Small intestine (tissue), 7 donors: ENCODE data around the gene BTBD16. TPM values are rescaled to one million over a fixed set of nuclear protein-coding genes. Genes with fewer than 3 reads are reported as not detected.

Source experiments
- DNase-seq, 2 donors: peaks; one replicate each; pipeline versions ENCODE4 v3.0.0 to v3.0.0-alpha.2; 2013
- FAIRE-seq: peaks from 2 replicates; lab custom pipeline; 2012; peaks lifted over from hg19 to GRCh38; lab: Jason Lieb, UNC
- H3K27ac ChIP-seq, 3 donors: one replicate each; pipeline ENCODE4 v1.5.1; 2013; ENCODE audit warnings: low read length in 2 of 3, mild to moderate bottlenecking in 2 of 3, control low read depth in 1 of 3, inconsistent platforms in 1 of 3, low read depth in 1 of 3, moderate library complexity in 1 of 3
- H3K27me3 ChIP-seq, 3 donors: one replicate each; pipeline ENCODE4 v1.6.1; 2013; ENCODE audit warnings: low read length in 3 of 3, inconsistent platforms in 1 of 3; ENCODE audit not compliant: control insufficient read depth in 3 of 3, insufficient read depth in 3 of 3
- H3K36me3 ChIP-seq, 3 donors: one replicate each; pipeline ENCODE4 v1.6.1; 2013; ENCODE audit warnings: low read length in 3 of 3, inconsistent platforms in 1 of 3, low read depth in 1 of 3, mild to moderate bottlenecking in 1 of 3, moderate library complexity in 1 of 3; ENCODE audit not compliant: control insufficient read depth in 3 of 3, insufficient read depth in 2 of 3
- H3K4me1 ChIP-seq, 3 donors: one replicate each; pipeline ENCODE4 v1.6.1; 2013; ENCODE audit warnings: low read length in 2 of 3, inconsistent platforms in 1 of 3, low read depth in 1 of 3, mild to moderate bottlenecking in 1 of 3, moderate library complexity in 1 of 3; ENCODE audit not compliant: control insufficient read depth in 3 of 3, insufficient read depth in 2 of 3
- H3K4me3 ChIP-seq, 3 donors: one replicate each; pipeline ENCODE4 v1.5.1; 2013; ENCODE audit warnings: low read length in 3 of 3, control low read depth in 1 of 3, inconsistent platforms in 1 of 3, low read depth in 1 of 3, mild to moderate bottlenecking in 1 of 3, moderate library complexity in 1 of 3
- H3K9me3 ChIP-seq, 2 donors: one replicate each; pipeline ENCODE4 v1.6.1; 2013; ENCODE audit warnings: low read depth in 1 of 2, low read length in 1 of 2; ENCODE audit not compliant: control insufficient read depth in 2 of 2, insufficient read depth in 1 of 2
- WGBS, 3 donors: extraction: QIAGEN DNeasy Blood & Tissue Kit; methylation state at CpG; one replicate each; pipeline ENCODE4 v1.1.7; 2013; 5-methylcytosine and 5-hydroxymethylcytosine counted together
- polyA plus RNA-seq, 4 donors: library from polyadenylated mRNA; stranded (reverse) in 3 of 4; unstranded in 1 of 4; fragments of 200-250 nt in 3 of 4; fragments of 120-200 nt in 1 of 4; gene quantifications; one replicate each; pipeline versions ENCODE4 v1.2.1 to v1.2.3, GENCODE V29; 2013
- donor health status: healthy with polysubstance abuse.
- donor health status: control.
- donor health status: control.
- donor health status: Bipolar disorder and iron deficiency.
- donor health status: healthy.

Gene BTBD16
- polyA plus RNA-seq, 4 donors, result 0.18 to 0.92 TPM; not detected in 2

GRCh38 chr10:122316224-122316884 lies 45.3 kb downstream of the BTBD16 start:
- Histone ChIP-seq H3K4me3 (no peak overlapping the region), H3K36me3 (no peaks in the 10 kb centered on the region), H3K4me1 (peaks cover 0 to 6% (median 0%) of the 10 kb centered on the region in 3 donors), H3K9me3 (no peaks in the 10 kb centered on the region), H3K27me3 (no peaks in the 10 kb centered on the region), H3K27ac (no peak overlapping the region)
- DNase-seq, result no peak
- FAIRE-seq, result no peak
- WGBS, 3 donors, result 90 to 91% (median 91%) methylated on average over 12 of the region's 12 CpGs

GRCh38 chr10:122321960-122322359 lies 50.9 kb downstream of the BTBD16 start:
- H3K27ac ChIP-seq, result no peak overlapping the region
- FAIRE-seq (peak; percentile 5), DNase-seq (no peak)
- no peaks in the 10 kb centered on the region for H3K36me3 ChIP-seq
- no peak overlapping the region for H3K4me3 ChIP-seq
- 62 to 84% (median 83%) methylated on average over 4 of the region's 4 CpGs for WGBS, 3 donors
- peaks cover 0 to 3% (median 0%) of the 10 kb centered on the region in 3 donors for H3K27me3 ChIP-seq
- no peaks in the 10 kb centered on the region for H3K4me1 ChIP-seq
- no peaks in the 10 kb centered on the region for H3K9me3 ChIP-seq

GRCh38 chr10:122323189-122323588 lies 52.1 kb downstream of the BTBD16 start:
- Histone ChIP-seq H3K4me1 (no peaks in the 10 kb centered on the region), H3K4me3 (no peak overlapping the region), H3K9me3 (no peaks in the 10 kb centered on the region), H3K36me3 (no peaks in the 10 kb centered on the region), H3K27me3 (peaks cover 0 to 3% (median 0%) of the 10 kb centered on the region in 3 donors), H3K27ac (no peak overlapping the region)
- 57 to 80% (median 67%) methylated on average over 1 of the region's 1 CpG for WGBS, 3 donors
- no peak for DNase-seq
- FAIRE-seq, result no peak

GRCh38 chr10:122323941-122324675 lies 53.0 kb downstream of the BTBD16 start:
- Histone ChIP-seq H3K36me3 (no peaks in the 10 kb centered on the region), H3K27ac (no peak overlapping the region), H3K4me3 (no peak overlapping the region), H3K4me1 (no peaks in the 10 kb centered on the region), H3K27me3 (peaks cover 0 to 3% (median 0%) of the 10 kb centered on the region in 3 donors), H3K9me3 (no peaks in the 10 kb centered on the region)
- WGBS, 3 donors, result 89 to 90% (median 90%) methylated on average over 5 of the region's 5 CpGs
- no peak for FAIRE-seq
- no peak for DNase-seq

- Histone ChIP-seq H3K36me3 (no peaks in the 10 kb centered on the region), H3K4me3 (no peak overlapping the region), H3K4me1 (no peaks in the 10 kb centered on the region), H3K27ac (no peak overlapping the region), H3K27me3 (peaks cover 0 to 3% (median 0%) of the 10 kb centered on the region in 3 donors), H3K9me3 (no peaks in the 10 kb centered on the region)
- DNase-seq (no peak), FAIRE-seq (no peak)
- WGBS, 3 donors, result 82 to 87% (median 85%) methylated on average over 2 of the region's 2 CpGs
These were observed 54.1 kb downstream of the BTBD16 start for GRCh38 chr10:122325235-122325634.

GRCh38 chr10:122326385-122326784 lies 55.3 kb downstream of the BTBD16 start:
- H3K4me3 ChIP-seq, result no peak overlapping the region
- no peak for FAIRE-seq
- no peak overlapping the region for H3K27ac ChIP-seq
- H3K36me3 ChIP-seq, result no peaks in the 10 kb centered on the region
- H3K9me3 ChIP-seq, result no peaks in the 10 kb centered on the region
- H3K27me3 ChIP-seq, result peaks cover 0 to 3% (median 0%) of the 10 kb centered on the region in 3 donors
- peaks cover 0 to 6% (median 0%) of the 10 kb centered on the region in 3 donors for H3K4me1 ChIP-seq
- DNase-seq, result no peak
- 85 to 97% (median 87%) methylated on average over 5 of the region's 5 CpGs for WGBS, 3 donors

- FAIRE-seq (no peak), DNase-seq (no peak)
- Histone ChIP-seq H3K27me3 (peaks cover 0 to 3% (median 0%) of the 10 kb centered on the region in 3 donors), H3K27ac (no peak overlapping the region), H3K36me3 (no peaks in the 10 kb centered on the region), H3K9me3 (no peaks in the 10 kb centered on the region), H3K4me3 (no peak overlapping the region), H3K4me1 (peaks cover 0 to 6% (median 0%) of the 10 kb centered on the region in 3 donors)
- 82 to 87% (median 86%) methylated on average over 6 of the region's 6 CpGs for WGBS, 3 donors
These were observed 55.7 kb downstream of the BTBD16 start for GRCh38 chr10:122326806-122327205.

- Histone ChIP-seq H3K4me3 (no peak overlapping the region), H3K36me3 (no peaks in the 10 kb centered on the region), H3K9me3 (no peaks in the 10 kb centered on the region), H3K27ac (no peak overlapping the region), H3K4me1 (peaks cover 0 to 9% (median 0%) of the 10 kb centered on the region in 3 donors), H3K27me3 (peaks cover 0 to 3% (median 0%) of the 10 kb centered on the region in 3 donors)
- FAIRE-seq, result no peak
- WGBS, 3 donors, result 88 to 91% (median 89%) methylated on average over 16 of the region's 16 CpGs
- DNase-seq, result no peak
These were observed 56.4 kb downstream of the BTBD16 start for GRCh38 chr10:122327237-122328206.
